ENCODE measurements around the gene CACNA1C. TPM values are rescaled to one million over a fixed set of nuclear protein-coding genes. Genes with fewer than 3 reads are reported as not detected.

Gene CACNA1C
- polyA plus RNA-seq, 1 of the 3 experiments (the other 2 are of a cell fraction) = 1.5 TPM

DNA sequence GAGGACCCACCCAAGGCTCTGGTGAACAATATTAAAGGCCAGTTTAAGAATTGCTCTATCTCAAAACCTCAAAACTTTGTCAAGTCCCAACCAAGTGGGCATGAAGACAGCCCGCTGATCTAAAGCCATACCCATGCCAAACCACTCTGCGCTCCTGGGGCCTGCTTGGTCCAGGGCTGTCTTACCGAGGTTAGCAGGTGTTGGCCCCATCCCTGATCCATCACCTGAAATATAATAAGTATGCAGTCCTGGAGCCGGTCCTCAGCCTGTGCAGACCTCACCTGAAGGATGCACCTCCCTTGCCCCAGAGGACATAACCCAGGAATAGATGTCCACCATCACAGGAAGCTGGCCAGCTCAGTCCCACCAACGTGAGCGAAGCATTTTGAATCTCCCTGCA lies 543.7 kb downstream of the CACNA1C start:
- no peaks in the 10 kb centered on the region for H3K79me2 ChIP-seq (ENCODE audit: insufficient read depth)
- no peak overlapping the region for H2AFZ ChIP-seq (ENCODE audit: low read depth)
- no peak for DNase-seq
- ChIA-PET POLR2A (no interaction called here), CTCF (no interaction called here)
- H3K36me3 ChIP-seq (replicated peaks in 1 of 2; ENCODE audit: control insufficient read depth in 1 of 2, insufficient read depth in 2 of 2, low read length in 1 of 2) = peaks cover 6 to 7% of the 10 kb centered on the region in 2 experiments
- peaks cover 16% of the 10 kb centered on the region; the same call in 1 of the 2 replicates for H3K9me3 ChIP-seq
- no peak overlapping the region for H3K4me3 ChIP-seq (ENCODE audit: low read depth in 2 of 2, low read length in 1 of 2)
- 61% methylated on average over 6 of the region's 6 CpGs for WGBS (ENCODE audit: low lambda C conversion rate)
- TF ChIP-seq SMC3 (IDR thresholded peaks at IDR 0.05; ENCODE audit: low read depth, low read length) (no peak), NRF1 (IDR thresholded peaks at IDR 0.05; ENCODE audit: low read depth, low read length) (no peak), EZH2phosphoT487 (IDR thresholded peaks at IDR 0.05; ENCODE audit: borderline replicate concordance, low read depth) (no peak), FOSL2 (IDR thresholded peaks at IDR 0.05; ENCODE audit: borderline replicate concordance, low read depth) (no peak), MEF2A (IDR thresholded peaks at IDR 0.05; ENCODE audit: borderline replicate concordance, low read depth) (no peak), POLR2AphosphoS5 (IDR thresholded peaks at IDR 0.05; ENCODE audit: low read depth, low read length) (no peak), ELF1 (IDR thresholded peaks at IDR 0.05) (no peak), RAD21 (IDR thresholded peaks at IDR 0.05; ENCODE audit: low read length) (no peak)
- TF ChIP-seq, protein P1, sequence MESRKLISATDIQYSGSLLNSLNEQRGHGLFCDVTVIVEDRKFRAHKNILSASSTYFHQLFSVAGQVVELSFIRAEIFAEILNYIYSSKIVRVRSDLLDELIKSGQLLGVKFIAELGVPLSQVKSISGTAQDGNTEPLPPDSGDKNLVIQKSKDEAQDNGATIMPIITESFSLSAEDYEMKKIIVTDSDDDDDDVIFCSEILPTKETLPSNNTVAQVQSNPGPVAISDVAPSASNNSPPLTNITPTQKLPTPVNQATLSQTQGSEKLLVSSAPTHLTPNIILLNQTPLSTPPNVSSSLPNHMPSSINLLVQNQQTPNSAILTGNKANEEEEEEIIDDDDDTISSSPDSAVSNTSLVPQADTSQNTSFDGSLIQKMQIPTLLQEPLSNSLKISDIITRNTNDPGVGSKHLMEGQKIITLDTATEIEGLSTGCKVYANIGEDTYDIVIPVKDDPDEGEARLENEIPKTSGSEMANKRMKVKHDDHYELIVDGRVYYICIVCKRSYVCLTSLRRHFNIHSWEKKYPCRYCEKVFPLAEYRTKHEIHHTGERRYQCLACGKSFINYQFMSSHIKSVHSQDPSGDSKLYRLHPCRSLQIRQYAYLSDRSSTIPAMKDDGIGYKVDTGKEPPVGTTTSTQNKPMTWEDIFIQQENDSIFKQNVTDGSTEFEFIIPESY (IDR thresholded peaks at IDR 0.05; ENCODE audit: borderline replicate concordance, low read depth) = no peak
- TF ChIP-seq, protein P2, sequence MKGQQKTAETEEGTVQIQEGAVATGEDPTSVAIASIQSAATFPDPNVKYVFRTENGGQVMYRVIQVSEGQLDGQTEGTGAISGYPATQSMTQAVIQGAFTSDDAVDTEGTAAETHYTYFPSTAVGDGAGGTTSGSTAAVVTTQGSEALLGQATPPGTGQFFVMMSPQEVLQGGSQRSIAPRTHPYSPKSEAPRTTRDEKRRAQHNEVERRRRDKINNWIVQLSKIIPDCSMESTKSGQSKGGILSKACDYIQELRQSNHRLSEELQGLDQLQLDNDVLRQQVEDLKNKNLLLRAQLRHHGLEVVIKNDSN (IDR thresholded peaks at IDR 0.05; ENCODE audit: borderline replicate concordance, low read depth) = no peak
- no peaks in the 10 kb centered on the region for H3K27me3 ChIP-seq (ENCODE audit: insufficient read depth)
- no peak overlapping the region for H3K9ac ChIP-seq
- peaks cover 0 to 9% of the 10 kb centered on the region in 2 experiments; a peak in 1 of 4 replicates for H3K4me1 ChIP-seq (ENCODE audit: control insufficient read depth in 1 of 2, insufficient read depth in 2 of 2, low read depth in 1 of 2, low read length in 1 of 2)
- no peak overlapping the region for H3K4me2 ChIP-seq
- H3K27ac ChIP-seq (ENCODE audit: low read depth in 2 of 2, low read length in 1 of 2) = no peak overlapping the region
- no peaks in the 10 kb centered on the region for H4K20me1 ChIP-seq (ENCODE audit: insufficient read depth)
- H3K9me2 ChIP-seq = no peaks in the 10 kb centered on the region
- no peaks in the 10 kb centered on the region for H3F3A ChIP-seq (replicated peaks; ENCODE audit: insufficient read depth)

DNA sequence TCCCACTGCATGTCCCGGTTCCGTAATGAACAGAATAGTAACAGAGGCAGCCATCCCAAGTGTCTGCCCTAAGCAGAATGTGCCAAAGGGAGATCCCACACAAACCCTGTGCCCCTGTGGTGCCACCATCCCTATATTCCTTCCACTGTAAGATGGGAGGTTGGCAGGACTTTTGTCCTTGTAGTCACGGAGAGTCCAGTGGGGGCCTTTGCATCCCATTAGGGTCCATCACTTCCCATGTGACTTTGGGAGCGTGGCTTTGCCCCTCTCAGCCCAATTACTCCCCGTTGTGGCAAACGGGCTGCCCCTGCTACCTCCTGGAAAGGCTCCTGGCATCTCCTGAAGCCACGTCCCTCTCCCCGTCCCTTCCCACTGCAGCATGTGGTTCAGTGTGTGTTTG lies 552.5 kb downstream of the CACNA1C start:
- DNase-seq = no peak
- TF ChIP-seq EZH2phosphoT487 (IDR thresholded peaks at IDR 0.05; ENCODE audit: borderline replicate concordance, low read depth) = no peak
- no peak for TF ChIP-seq NFIC (IDR thresholded peaks at IDR 0.05; ENCODE audit: borderline replicate concordance)
- no peak for TF ChIP-seq TEAD4 (IDR thresholded peaks at IDR 0.05; ENCODE audit: borderline replicate concordance, insufficient read depth)
- no peak for TF ChIP-seq MXI1 (IDR thresholded peaks at IDR 0.05; ENCODE audit: low read depth, low read length)
- no peak for TF ChIP-seq GABPA (IDR thresholded peaks at IDR 0.05; ENCODE audit: low read depth)
- no peak for TF ChIP-seq RXRA (IDR thresholded peaks at IDR 0.05; ENCODE audit: borderline replicate concordance, low read depth)
- TF ChIP-seq TCF12 (IDR thresholded peaks at IDR 0.05) = no peak
- TF ChIP-seq, protein P1 (IDR thresholded peaks at IDR 0.05; ENCODE audit: borderline replicate concordance, low read depth) = no peak
- no peak for TF ChIP-seq EP300 (IDR thresholded peaks at IDR 0.05; ENCODE audit: borderline replicate concordance in 1 of 2, low read depth in 1 of 2, low read length in 1 of 2)
- TF ChIP-seq, protein P3, sequence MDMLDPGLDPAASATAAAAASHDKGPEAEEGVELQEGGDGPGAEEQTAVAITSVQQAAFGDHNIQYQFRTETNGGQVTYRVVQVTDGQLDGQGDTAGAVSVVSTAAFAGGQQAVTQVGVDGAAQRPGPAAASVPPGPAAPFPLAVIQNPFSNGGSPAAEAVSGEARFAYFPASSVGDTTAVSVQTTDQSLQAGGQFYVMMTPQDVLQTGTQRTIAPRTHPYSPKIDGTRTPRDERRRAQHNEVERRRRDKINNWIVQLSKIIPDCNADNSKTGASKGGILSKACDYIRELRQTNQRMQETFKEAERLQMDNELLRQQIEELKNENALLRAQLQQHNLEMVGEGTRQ (IDR thresholded peaks at IDR 0.05; ENCODE audit: borderline replicate concordance, low read depth, low read length) = no peak
- TF ChIP-seq, protein P4, sequence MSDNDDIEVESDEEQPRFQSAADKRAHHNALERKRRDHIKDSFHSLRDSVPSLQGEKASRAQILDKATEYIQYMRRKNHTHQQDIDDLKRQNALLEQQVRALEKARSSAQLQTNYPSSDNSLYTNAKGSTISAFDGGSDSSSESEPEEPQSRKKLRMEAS (IDR thresholded peaks at IDR 0.05; ENCODE audit: low read depth) = no peak
- TF ChIP-seq NRF1 (IDR thresholded peaks at IDR 0.05; ENCODE audit: low read depth, low read length) = no peak
- Histone ChIP-seq H3K27ac (ENCODE audit: low read depth in 2 of 2, low read length in 1 of 2) (no peak overlapping the region), H3K79me2 (ENCODE audit: insufficient read depth) (no peaks in the 10 kb centered on the region), H3K9me2 (no peaks in the 10 kb centered on the region), H3K36me3 (replicated peaks in 1 of 2; ENCODE audit: control insufficient read depth in 1 of 2, insufficient read depth in 2 of 2, low read length in 1 of 2) (peaks cover 0 to 2% of the 10 kb centered on the region in 2 experiments), H3K9me3 (no peaks in the 10 kb centered on the region), H3K9ac (no peak overlapping the region), H4K20me1 (ENCODE audit: insufficient read depth) (no peaks in the 10 kb centered on the region), H3K4me2 (no peak overlapping the region), H3K4me1 (ENCODE audit: control insufficient read depth in 1 of 2, insufficient read depth in 2 of 2, low read depth in 1 of 2, low read length in 1 of 2) (no peaks in the 10 kb centered on the region; a peak in 1 of 4 replicates), H3F3A (replicated peaks; ENCODE audit: insufficient read depth) (no peaks in the 10 kb centered on the region), H3K4me3 (ENCODE audit: low read depth in 2 of 2, low read length in 1 of 2) (no peak overlapping the region), H2AFZ (ENCODE audit: low read depth) (no peak overlapping the region), H3K27me3 (ENCODE audit: insufficient read depth) (no peaks in the 10 kb centered on the region)
- ChIA-PET CTCF (interaction anchor here (1.2 kb wide), 1 partner anchor 22 kb away, joined by 4 read pairs; no protein-coding TSS in a partner anchor), POLR2A (no interaction called here)
- WGBS (ENCODE audit: low lambda C conversion rate) = 55% methylated on average over 8 of the region's 8 CpGs
